Cardiac fibroblast (primary cell): ENCODE measurements around the gene MTNR1B.

Experiments used
- DNase-seq, 2 donors: peaks; one replicate each; pipeline versions ENCODE4 v3.0.0 to v3.0.0-alpha.2; 2010; ENCODE audit warnings: low read depth in 2 of 2
- H3K4me3 ChIP-seq, 2 donors: replicated peaks in 1 of 2; 1 replicate in 1 of 2; 2 replicates in 1 of 2; pipeline ENCODE4 v1.5.1; 2011; ENCODE audit warnings: low read depth in 2 of 2, low read length in 2 of 2, mild to moderate bottlenecking in 2 of 2, moderate library complexity in 1 of 2
- CTCF ChIP-seq: IDR thresholded peaks from one replicate; pipeline ENCODE4 v1.5.1; 2011; ENCODE audit warnings: low read depth, mild to moderate bottlenecking, low read length, inconsistent platforms

Gene MTNR1B

GRCh38 chr11:93005239-93005638, 35.8 kb downstream of the MTNR1B start:
- peak; percentile 7 to 22 for DNase-seq
- H3K4me3 ChIP-seq = no peak overlapping the region
- no peak for TF ChIP-seq CTCF

- DNase-seq = no peak
- TF ChIP-seq CTCF = no peak
- no peak overlapping the region for H3K4me3 ChIP-seq
Observed at GRCh38 chr11:93013646-93014045, 44.2 kb downstream of the MTNR1B start.

DNA sequence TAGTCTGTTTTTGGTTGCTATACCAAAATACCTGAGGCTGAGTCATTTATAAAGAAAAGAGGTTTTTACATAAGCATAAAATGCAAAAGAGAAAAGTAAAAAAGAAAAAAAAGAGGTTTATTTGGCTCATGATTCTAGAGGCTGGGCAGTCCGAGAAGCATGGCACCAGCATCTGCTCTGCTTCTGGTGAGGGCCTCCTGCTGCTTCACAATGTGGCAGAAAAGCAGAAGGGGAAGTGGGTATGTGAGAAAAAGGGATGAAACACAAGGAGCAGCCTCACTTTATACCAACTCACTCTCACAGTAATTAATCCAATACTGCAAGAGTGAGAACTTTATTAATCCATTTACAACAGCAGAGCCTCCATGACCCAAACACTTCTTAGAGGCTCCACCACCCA, 47.1 kb downstream of the MTNR1B start:
- TF ChIP-seq CTCF = no peak

GRCh38 chr11:93017821-93018690, 48.6 kb downstream of the MTNR1B start:
- no peak for TF ChIP-seq CTCF
- H3K4me3 ChIP-seq = no peak overlapping the region
- peak; percentile 59 to 65 for DNase-seq

More for the DNA sequence above, 47.1 kb downstream of the MTNR1B start:
- no peak for DNase-seq
- no peak overlapping the region for H3K4me3 ChIP-seq

- peak; percentile 81 to 86 for DNase-seq
- TF ChIP-seq CTCF = no peak
- peak overlapping the region in 1 of 2 donors; percentile 2 for H3K4me3 ChIP-seq
Observed at GRCh38 chr11:93020248-93021046, 51.0 kb downstream of the MTNR1B start.

GRCh38 chr11:93024369-93024768, 54.9 kb downstream of the MTNR1B start:
- peak; percentile 15 to 25 for DNase-seq
- no peak for TF ChIP-seq CTCF
- no peak overlapping the region for H3K4me3 ChIP-seq
